Measurements from ENCODE around the gene ZCCHC3. TPM values are rescaled to one million over a fixed set of nuclear protein-coding genes. Genes with fewer than 3 reads are reported as not detected.

The ZCCHC3 gene
- total RNA-seq, 1 experiment from 2014 or later, result 29.4 TPM

DNA sequence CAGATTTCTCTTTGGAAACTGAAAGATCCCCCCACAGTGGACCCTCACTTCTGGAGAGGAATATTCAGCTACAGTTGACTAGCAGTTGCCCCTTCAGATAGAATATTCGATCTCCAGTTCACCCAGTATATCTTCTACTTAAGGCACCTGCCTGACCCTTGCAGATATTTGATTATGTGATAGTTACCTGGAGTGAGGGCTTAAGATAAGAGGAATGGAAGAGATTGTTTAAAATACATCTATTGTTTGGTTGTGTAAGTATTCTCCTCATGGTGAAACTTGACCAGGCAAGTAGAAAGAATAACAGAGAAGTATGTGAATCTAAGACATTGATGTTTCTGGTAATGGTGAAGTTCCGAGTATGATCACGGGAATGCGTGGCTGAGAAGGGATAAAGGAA, 1.6 kb upstream of the ZCCHC3 start:
- no peak for DNase-seq (ENCODE audit: low read depth in 1 of 2, low spot score in 2 of 2)
- Histone ChIP-seq H3K36me3 (peaks cover 33% of the 10 kb centered on the region), H3K4me3 (no peak overlapping the region), H3K27me3 (replicated peaks) (no peaks in the 10 kb centered on the region), H3K27ac (no peak overlapping the region), H3K4me1 (replicated peaks) (peaks cover 43% of the 10 kb centered on the region), H3K9me3 (replicated peaks) (peaks cover 3% of the 10 kb centered on the region; the same call in 1 of the 2 replicates)

GRCh38 chr20:297925-298775, 780 bp downstream of the ZCCHC3 start:
- Histone ChIP-seq H3K4me1 (replicated peaks) (peaks cover 31% of the 10 kb centered on the region), H3K27ac (peak overlapping the region; percentile 97), H3K4me3 (peak overlapping the region; percentile 98), H3K36me3 (peaks cover 36% of the 10 kb centered on the region), H3K27me3 (replicated peaks) (no peaks in the 10 kb centered on the region), H3K9me3 (replicated peaks) (peaks cover 3% of the 10 kb centered on the region; the same call in 1 of the 2 replicates)
- DNase-seq (ENCODE audit: low read depth in 1 of 2, low spot score in 2 of 2), result peak; percentile 72 to 73

- no peak for DNase-seq (ENCODE audit: low read depth in 1 of 2, low spot score in 2 of 2)
- no peak overlapping the region for H3K27ac ChIP-seq
Observed at GRCh38 chr20:298776-299391, 1.5 kb downstream of the ZCCHC3 start.

GRCh38 chr20:300345-300990, 3.1 kb downstream of the ZCCHC3 start:
- no peak for DNase-seq (ENCODE audit: low read depth in 1 of 2, low spot score in 2 of 2)
- Histone ChIP-seq H3K4me3 (no peak overlapping the region), H3K36me3 (peaks cover 36% of the 10 kb centered on the region)

More at GRCh38 chr20:298776-299391, 1.5 kb downstream of the ZCCHC3 start:
- peaks cover 31% of the 10 kb centered on the region for H3K4me1 ChIP-seq (replicated peaks)
- H3K4me3 ChIP-seq, result peak overlapping the region; percentile 98
- H3K9me3 ChIP-seq (replicated peaks), result peaks cover 3% of the 10 kb centered on the region; the same call in 1 of the 2 replicates
- no peaks in the 10 kb centered on the region for H3K27me3 ChIP-seq (replicated peaks)
- peaks cover 36% of the 10 kb centered on the region for H3K36me3 ChIP-seq

DNA sequence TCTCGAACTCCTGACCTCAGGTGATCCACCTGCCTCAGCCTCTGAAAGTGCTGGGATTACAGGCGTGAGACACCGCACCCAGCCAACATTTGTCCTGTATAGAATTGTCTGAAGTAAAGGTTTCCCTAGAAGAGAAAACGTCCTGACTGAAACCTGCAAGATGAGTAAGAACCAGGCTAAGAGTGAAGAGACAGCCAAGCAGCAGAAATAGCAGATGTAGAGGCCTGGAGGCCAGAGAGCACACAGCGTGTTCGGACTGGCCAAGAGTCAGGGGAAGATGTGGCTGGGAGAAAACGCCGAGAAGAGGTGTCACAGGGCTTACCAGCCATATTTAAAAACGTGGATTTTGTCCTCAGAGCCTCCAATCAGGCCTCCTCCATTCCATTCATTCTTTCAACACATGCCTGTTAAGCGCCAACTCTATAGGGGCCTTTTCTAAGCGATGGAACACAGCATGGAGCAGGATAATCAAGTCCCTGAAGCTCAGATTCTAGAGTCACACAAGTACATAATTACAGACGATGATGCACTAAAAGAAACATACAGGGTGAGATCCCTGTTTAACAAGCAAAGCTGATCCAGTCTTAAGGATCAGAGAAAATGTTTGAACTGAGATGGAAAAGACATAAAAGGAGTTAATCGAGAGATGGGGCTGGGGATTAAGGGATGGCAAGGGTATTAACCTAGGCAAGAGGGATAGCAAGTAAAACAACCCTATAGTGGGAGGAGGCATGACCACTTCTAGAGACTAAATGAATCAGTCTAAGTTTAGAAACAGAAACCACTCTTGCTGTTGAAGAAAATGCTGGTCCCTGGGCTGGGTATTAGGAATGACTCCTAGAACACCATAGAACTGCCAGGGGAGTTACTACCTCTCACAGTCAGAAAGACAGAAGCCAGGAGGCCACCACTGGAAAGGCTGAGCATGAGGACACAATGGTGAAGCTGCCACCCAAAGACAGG, 4.8 kb downstream of the ZCCHC3 start:
- H3K4me1 ChIP-seq (replicated peaks), result peaks cover 23% of the 10 kb centered on the region
- peaks cover 3% of the 10 kb centered on the region; the same call in 1 of the 2 replicates for H3K9me3 ChIP-seq (replicated peaks)
- no peak for DNase-seq (ENCODE audit: low read depth in 1 of 2, low spot score in 2 of 2)
- H3K27ac ChIP-seq, result no peak overlapping the region
- H3K27me3 ChIP-seq (replicated peaks), result no peaks in the 10 kb centered on the region
- no peak overlapping the region for H3K4me3 ChIP-seq
- H3K36me3 ChIP-seq, result peaks cover 36% of the 10 kb centered on the region

More at GRCh38 chr20:300345-300990, 3.1 kb downstream of the ZCCHC3 start:
- Histone ChIP-seq H3K9me3 (replicated peaks) (peaks cover 3% of the 10 kb centered on the region; the same call in 1 of the 2 replicates), H3K27me3 (replicated peaks) (no peaks in the 10 kb centered on the region), H3K27ac (no peak overlapping the region), H3K4me1 (replicated peaks) (peaks cover 31% of the 10 kb centered on the region)

DNA sequence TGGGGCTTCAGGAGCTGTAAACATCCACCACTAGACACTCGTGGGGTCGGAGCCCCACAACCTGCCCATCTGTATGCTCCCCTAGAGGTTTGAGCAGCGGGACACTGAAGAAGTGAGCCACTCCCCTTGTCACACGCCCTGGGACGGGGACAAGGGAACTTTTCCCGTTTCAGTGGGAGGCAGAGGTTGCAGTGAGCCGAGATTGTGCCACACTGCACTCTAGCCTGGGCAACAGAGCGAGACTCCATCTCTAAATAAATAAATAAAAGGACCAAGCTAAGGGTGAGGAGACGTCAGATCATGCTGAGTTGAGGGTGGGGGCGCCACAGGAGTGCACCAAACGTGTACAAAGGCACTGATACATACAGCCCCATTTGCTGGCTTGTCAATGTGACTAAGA, 8.4 kb downstream of the ZCCHC3 start:
- Histone ChIP-seq H3K4me1 (replicated peaks) (peaks cover 19% of the 10 kb centered on the region), H3K9me3 (replicated peaks) (no peaks in the 10 kb centered on the region), H3K27ac (no peak overlapping the region), H3K36me3 (peaks cover 4% of the 10 kb centered on the region), H3K27me3 (replicated peaks) (no peaks in the 10 kb centered on the region), H3K4me3 (no peak overlapping the region)
- DNase-seq (ENCODE audit: low read depth in 1 of 2, low spot score in 2 of 2), result no peak

DNA sequence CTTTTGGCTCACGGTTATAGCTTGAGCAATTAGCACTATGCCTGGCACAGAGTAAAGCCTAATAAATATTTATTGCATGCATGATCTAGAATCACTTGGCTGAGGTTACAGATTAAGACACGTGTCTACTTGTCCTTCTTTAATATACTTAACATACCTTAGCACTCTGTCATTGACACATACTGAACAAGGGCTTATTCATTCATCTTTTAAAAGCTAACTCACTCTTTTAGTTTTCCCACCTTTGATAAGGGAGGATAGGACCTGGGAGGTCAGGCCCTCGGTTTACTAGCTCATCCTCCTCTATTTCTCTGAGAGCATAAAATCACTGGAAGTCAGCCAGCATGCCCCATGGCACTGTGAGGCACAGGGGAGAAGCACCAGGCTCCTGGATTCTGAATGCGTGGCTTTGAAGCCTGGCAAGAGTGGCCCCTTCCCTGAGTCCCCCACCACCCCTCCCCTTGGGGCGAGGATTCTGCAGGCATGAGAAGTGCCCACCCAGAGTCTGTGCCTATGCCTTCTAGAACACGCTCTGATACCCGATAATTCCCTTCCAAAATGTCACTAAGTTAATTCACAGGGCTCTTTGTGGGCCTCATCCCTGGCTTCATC, 11.2 kb downstream of the ZCCHC3 start:
- Histone ChIP-seq H3K9me3 (replicated peaks) (no peaks in the 10 kb centered on the region), H3K27ac (no peak overlapping the region), H3K36me3 (no peaks in the 10 kb centered on the region), H3K4me1 (replicated peaks) (peaks cover 15% of the 10 kb centered on the region), H3K27me3 (replicated peaks) (no peaks in the 10 kb centered on the region), H3K4me3 (no peak overlapping the region)
- DNase-seq (ENCODE audit: low read depth in 1 of 2, low spot score in 2 of 2), result no peak

DNA sequence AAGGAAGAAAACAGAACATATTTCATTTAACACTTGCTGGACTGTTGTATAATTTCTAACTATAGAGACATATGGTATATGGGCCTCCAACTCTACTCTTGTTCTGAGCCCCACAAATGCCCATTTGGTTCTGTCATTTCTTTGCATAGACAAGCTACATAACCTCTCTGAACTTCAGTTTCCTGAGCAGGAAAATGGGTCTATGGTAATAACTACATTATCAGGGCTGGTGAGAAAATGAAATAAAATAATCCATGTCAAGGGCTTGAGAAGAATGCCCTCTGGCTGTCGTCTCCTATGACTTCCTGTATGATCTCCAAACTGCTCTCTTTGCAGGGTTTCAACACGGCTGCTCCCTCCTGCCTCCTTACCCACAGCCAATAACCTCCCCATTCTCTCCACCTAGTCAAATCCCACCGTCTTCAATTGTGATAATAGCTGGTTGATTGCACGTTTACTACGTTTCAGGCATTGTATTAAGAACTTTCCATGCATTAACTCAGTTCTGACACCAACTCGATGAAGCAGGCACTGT, 12.0 kb downstream of the ZCCHC3 start:
- H3K4me1 ChIP-seq (replicated peaks), result peaks cover 23% of the 10 kb centered on the region
- H3K36me3 ChIP-seq, result no peaks in the 10 kb centered on the region
- no peaks in the 10 kb centered on the region for H3K27me3 ChIP-seq (replicated peaks)
- H3K27ac ChIP-seq, result peak overlapping the region; percentile 93
- DNase-seq (ENCODE audit: low read depth in 1 of 2, low spot score in 2 of 2), result peak in 1 of 2 experiments; percentile 18
- no peaks in the 10 kb centered on the region for H3K9me3 ChIP-seq (replicated peaks)
- H3K4me3 ChIP-seq, result peak overlapping the region; percentile 36

DNA sequence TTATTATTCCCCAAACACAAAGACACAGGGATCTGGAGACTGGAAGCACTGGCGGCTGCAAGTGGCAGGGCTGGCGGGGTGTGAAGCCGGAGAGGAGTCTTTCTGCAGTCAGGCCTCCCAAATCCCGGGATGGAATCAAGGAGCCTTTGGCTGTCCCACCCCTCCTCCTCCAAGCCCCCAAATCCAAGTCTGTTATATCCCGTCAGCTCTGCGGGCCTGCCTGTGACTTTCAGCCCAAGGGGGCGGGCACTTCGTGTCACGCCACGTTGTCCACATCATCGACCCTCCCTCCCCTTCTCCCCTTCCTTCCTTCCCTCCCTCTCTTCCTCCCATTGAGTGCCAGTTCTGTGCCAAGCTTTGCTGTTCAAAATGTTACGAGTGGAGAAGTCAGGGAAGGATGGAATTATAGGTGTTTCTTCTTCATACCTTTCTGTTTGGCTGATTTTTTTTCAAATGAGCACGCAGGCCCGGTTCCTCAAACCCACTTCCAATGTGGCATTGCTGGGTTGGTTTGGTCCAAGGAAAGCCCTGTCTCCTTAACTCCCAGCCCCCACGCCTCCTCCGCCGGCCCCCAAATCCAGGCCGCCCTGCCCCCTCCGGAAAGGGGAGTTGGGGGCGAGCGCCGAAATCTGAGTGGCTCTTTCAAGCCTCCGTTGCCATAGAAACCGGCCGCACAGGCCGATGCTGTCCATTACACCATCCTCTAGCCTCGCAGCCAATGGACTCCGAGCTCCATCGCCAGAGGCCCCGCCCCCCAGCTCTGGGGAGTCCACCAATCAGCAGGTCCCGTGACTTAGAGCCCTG, 12.7 kb downstream of the ZCCHC3 start:
- DNase-seq (ENCODE audit: low read depth in 1 of 2, low spot score in 2 of 2), result peak; percentile 78 to 96
- no peaks in the 10 kb centered on the region for H3K36me3 ChIP-seq

DNA sequence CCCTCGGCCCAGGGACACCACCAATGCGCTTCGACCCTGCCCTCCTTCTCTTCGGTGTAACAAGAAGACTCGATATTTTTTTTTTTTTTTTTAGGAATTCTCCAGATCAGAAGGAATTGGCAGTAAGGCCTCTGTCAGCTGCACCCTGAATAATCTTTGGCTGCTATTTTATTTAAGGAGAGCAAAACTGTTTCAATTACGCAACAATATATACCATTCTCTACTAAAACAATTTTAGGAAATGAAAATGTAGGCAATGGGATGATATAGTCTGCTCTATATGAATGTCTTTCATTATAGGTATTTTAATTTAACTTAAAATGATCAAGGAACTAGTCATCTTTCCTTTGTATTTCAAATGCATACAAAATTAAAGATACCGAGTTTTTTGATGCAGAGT, 13.3 kb downstream of the ZCCHC3 start:
- H3K4me3 ChIP-seq, result no peak overlapping the region; the same call in 1 of the 2 replicates
- no peak overlapping the region for H3K27ac ChIP-seq

More for the DNA sequence above, 12.7 kb downstream of the ZCCHC3 start:
- peaks cover 23% of the 10 kb centered on the region for H3K4me1 ChIP-seq (replicated peaks)
- H3K27me3 ChIP-seq (replicated peaks), result no peaks in the 10 kb centered on the region
- peak overlapping the region; percentile 36 for H3K4me3 ChIP-seq
- H3K9me3 ChIP-seq (replicated peaks), result no peaks in the 10 kb centered on the region
- peak overlapping the region; percentile 93 for H3K27ac ChIP-seq

GRCh38 chr20:311609-312008, 14.2 kb downstream of the ZCCHC3 start:
- Histone ChIP-seq H3K4me3 (no peak overlapping the region), H3K36me3 (no peaks in the 10 kb centered on the region), H3K27me3 (replicated peaks) (no peaks in the 10 kb centered on the region), H3K4me1 (replicated peaks) (peaks cover 26% of the 10 kb centered on the region), H3K27ac (no peak overlapping the region), H3K9me3 (replicated peaks) (no peaks in the 10 kb centered on the region)
- no peak for DNase-seq (ENCODE audit: low read depth in 1 of 2, low spot score in 2 of 2)

More for the DNA sequence above, 13.3 kb downstream of the ZCCHC3 start:
- Histone ChIP-seq H3K36me3 (no peaks in the 10 kb centered on the region), H3K27me3 (replicated peaks) (no peaks in the 10 kb centered on the region), H3K9me3 (replicated peaks) (no peaks in the 10 kb centered on the region), H3K4me1 (replicated peaks) (peaks cover 23% of the 10 kb centered on the region)
- no peak for DNase-seq (ENCODE audit: low read depth in 1 of 2, low spot score in 2 of 2)

GRCh38 chr20:312067-312466, 14.7 kb downstream of the ZCCHC3 start:
- DNase-seq (ENCODE audit: low read depth in 1 of 2, low spot score in 2 of 2), result no peak
- Histone ChIP-seq H3K36me3 (no peaks in the 10 kb centered on the region), H3K4me1 (replicated peaks) (peaks cover 26% of the 10 kb centered on the region), H3K27me3 (replicated peaks) (no peaks in the 10 kb centered on the region), H3K27ac (no peak overlapping the region), H3K9me3 (replicated peaks) (no peaks in the 10 kb centered on the region), H3K4me3 (no peak overlapping the region)
